ENCODE data around the gene LZTFL1.

LZTFL1 gene

GRCh38 chr3:45841757-45842491 is at the start of gene LZTFL1:
LZTFL1 (minus strand) TSS chr3:45842119; CDS start chr3:45841991, 128 bp downstream.
- DNase-seq: peak; percentile 96 to 97

DNA sequence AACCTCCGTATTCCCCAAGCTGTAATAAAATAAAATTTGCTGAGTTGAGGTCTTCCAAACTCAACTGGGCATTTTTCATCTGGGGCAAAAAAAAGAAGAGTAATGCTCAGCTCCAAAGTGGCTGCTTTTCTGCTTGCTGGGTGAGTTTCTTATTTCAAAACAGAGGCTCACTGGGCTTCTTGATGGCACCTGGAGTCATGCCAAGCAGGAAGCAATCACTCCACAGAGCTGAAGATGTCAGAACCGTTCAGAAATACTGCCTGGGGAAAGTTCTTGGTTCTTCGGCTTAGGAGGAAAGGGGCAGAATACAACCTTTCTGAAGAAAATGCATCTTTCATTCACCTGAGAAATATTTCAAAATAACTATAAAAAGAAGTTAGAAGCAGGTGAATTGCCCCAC is 48.5 kb upstream of the LZTFL1 start:
- peak; percentile 4 to 19 for DNase-seq

GRCh38 chr3:45889337-45889736 is 47.4 kb upstream of the LZTFL1 start:
- no peak for DNase-seq

DNA sequence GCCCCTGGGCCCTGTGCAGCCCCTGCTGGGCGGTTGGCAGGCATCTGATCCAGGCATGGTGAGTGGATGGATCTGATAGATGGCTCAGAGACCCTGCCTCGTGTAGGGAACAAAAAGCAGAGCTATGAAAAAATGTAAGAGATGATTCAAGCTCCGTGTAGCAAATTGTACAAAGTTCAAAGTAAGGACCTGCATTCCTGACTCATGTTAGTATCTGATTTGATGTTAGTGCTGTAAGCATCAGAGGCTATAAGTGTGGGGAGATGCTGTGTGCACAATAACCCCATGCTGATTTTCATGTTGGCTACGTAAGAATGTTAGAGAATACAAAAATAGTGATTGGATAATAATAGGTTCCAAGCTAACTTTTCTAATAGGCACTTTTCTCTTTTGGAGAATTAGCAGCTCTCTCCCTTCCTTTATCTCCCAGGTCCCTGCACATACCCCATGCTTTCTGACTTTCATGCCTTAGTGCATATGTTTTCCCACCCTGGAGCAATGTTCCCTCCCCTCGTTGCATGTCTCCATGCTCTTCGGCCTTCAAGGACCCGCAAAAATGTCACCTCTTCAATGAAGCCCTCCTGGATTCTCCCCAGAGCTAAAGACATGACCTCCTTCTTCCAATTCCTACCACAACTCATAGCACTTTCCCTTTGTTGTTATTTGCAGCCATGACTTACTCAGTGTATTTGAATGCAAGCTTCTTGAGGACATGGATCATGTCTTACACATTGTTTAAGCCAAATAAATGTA is 46.0 kb upstream of the LZTFL1 start:
- no peak for DNase-seq

- no peak for DNase-seq
Measured at GRCh38 chr3:45887285-45887684, 45.4 kb upstream of the LZTFL1 start.

- no peak for DNase-seq
Measured at GRCh38 chr3:45885979-45886705, 44.2 kb upstream of the LZTFL1 start, which contains the start of gene CCR9. CCR9 (plus strand) TSS chr3:45886543; CDS start chr3:45894934, 8,391 bp downstream.

DNA sequence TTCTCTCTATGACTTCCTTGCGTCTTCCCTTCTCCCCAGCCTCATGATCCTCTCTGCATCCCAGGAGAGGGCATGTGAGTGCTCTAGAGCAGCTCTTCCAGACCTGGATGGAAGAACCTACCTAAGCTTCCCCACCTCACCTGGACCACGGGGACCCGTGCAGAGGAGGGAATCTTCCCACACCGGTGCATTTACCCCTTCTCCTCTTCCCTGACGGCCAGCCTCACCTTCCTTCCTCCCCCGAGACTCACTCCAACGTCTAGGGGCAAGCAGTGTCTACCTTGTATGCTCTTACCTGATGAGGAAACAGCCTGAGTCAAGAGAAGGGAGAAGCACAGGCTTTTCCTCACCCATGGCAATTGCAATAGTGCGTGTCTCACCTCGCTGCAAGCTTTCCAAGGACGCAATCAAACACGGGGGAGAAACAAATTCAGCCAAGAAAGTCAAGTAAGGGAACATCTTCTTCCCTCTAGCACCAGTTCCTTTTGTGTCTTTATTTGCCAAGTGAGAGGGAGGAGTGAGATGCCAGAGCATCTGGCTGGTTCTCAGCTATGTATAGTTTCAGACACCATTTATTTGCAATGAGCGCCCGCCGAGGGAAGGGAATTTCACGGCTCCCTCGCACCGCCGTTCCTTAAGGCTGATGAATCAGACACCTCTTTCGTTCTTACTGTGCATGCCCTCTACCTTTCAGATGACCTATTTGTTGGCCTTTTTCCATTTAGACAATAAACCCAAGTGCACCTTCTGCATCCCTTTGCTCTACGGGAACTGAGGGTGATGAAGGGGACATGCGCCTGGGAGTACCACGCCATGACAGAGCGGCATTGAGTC is 42.7 kb upstream of the LZTFL1 start:
- DNase-seq: no peak

DNA sequence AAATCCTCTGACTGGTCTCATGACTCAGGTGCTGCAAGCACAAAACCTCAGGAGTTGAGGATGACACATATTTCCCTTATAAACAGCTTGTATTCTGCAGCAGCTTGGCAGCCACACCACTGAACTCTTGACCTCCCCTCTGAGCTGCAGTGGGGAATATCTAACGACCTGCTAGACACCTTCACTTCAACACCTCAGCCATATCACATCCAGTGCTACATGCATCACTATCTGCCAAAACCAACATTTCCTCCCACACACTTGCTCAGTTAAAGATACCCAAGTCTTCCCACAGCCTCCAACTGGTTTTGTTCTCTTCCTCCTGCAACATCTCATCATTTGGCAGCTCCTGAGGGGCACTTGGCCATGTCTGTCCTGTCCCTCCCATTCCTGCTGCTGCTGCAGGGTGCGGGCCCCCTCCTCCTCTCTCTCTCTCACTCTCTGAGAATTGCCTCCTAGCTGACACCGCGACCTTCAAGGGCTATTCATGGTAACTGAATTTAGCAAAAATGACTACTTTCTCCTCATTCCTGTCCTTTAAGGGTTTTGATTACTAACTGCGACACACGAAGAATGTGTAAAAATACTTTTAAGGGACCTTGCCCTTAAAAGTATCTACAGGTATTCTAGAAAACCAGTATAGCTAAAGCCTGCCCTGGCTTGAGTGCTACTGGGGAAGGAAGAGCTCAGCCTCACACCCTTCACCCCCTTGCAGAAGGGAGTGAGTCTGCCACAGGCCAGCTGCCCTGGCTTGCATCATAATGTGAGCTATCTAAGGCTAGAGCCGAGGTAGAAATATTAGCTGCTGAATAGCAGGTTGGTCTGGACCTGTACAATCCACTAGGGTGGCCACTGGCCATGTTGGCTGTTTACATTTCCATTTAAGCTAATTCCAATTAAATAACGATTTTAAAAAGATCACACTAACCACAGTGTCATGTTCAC is 39.4 kb upstream of the LZTFL1 start:
- no peak for DNase-seq

DNA sequence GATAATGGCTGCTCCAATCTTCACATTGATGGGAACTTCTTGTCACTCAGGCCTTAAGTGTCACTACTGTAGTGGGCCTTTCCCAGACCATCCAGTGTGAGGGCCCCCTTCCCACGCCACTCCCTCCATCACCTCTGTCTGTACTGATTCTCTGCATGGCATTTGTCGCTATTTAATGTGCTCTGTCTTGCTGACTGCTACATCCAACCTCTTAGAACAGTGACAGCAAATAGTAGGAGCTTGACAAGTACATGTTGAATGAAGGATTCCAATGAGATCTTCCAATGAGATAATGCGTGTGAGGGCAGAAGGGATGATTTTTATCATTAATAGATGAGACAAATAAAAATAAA is 38.8 kb upstream of the LZTFL1 start:
- DNase-seq: no peak

DNA sequence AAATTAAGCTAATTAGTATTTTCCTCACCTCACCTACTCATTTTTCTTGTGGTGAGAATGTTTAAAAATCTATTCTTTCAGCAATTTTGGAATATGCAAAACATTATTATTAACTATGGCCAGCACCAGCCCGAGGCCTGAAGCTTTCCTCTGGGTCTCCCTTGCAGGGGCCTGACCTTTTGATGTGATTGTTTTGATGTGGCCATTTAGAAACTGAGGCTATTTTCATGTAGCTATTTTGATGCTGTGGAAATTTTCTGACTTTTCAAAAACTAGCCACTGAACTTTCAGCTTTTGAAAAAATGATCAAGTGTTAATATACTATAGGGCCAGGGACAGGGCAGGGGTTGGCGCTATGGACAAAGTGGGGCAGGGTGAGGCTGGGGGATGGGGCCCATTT is 36.2 kb upstream of the LZTFL1 start:
- DNase-seq: no peak

DNA sequence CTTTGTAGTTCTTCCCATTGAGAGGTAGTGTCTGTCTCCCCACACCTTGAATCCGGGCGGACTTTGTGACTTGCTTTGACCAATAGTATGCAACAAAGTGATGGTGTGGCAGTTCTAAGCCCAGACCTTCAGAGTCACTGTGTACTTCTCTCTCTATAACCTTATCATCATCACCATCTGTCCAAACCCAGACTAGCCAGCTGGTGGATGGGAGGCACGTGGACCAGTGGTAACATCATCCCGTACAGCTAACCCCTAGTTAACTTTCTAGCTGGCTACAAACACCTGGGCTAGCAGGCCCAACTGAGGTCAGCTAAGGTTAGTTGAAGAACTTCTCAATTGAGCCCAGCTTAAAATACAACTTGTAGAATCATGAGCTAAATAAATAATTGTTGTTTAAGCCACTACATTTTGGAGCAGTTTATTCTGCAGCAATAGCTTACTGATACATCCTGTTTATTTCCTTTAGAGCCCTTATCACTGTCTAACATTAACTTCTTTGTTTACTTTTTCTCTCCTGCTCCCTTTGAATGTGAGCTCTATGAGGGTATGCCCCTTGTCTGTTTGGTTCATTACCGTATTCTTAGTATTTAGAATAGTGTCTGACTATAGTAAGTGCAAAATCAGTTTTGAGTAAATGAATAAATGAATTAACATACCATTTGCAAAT is 32.9 kb upstream of the LZTFL1 start:
- no peak for DNase-seq

GRCh38 chr3:45873638-45874037 is 31.7 kb upstream of the LZTFL1 start:
- DNase-seq: no peak

GRCh38 chr3:45873036-45873435 is 31.1 kb upstream of the LZTFL1 start:
- DNase-seq: no peak

DNA sequence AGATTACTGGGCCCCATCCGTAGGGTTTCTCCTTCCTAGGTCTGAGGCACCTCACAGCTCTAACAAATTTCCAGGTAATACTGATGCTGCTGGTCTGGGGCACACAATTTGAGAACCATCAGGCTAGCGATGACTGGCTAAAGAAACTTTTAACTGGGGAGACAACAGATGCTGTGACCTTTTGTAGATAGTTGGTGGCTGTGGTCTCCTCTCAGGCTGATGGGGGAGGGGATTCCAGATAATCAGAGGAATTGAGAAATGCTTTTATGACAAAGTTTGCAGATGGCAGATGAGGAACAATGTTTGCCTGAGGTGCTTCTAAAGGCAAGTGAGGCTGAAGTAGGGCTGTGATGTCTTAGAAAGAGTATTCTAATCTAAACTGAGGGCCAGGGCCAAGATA is 30.6 kb upstream of the LZTFL1 start:
- DNase-seq: no peak

DNA sequence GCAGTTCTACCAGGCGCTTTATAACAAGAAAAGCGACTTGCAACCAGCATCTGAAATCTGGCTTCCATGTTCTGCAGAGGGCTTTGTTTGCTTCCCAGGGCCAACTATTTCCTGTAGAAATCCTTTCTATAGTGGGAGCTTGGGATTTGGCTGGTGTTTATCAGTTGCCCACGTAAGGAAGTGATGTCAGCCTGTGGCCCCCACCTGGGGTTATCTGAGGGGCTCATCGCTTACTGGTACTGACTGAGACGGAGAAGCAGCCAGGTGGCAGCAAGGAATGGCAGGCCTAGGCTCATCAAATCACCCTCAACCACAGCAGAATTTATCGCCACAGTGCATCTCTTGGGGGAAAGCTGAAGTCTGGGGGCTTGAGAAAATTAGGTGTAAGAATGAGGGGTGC is 29.9 kb upstream of the LZTFL1 start:
- no peak for DNase-seq

GRCh38 chr3:45870099-45870498 is 28.2 kb upstream of the LZTFL1 start:
- no peak for DNase-seq

- no peak for DNase-seq
Measured at GRCh38 chr3:45869638-45870037, 27.7 kb upstream of the LZTFL1 start.

DNA sequence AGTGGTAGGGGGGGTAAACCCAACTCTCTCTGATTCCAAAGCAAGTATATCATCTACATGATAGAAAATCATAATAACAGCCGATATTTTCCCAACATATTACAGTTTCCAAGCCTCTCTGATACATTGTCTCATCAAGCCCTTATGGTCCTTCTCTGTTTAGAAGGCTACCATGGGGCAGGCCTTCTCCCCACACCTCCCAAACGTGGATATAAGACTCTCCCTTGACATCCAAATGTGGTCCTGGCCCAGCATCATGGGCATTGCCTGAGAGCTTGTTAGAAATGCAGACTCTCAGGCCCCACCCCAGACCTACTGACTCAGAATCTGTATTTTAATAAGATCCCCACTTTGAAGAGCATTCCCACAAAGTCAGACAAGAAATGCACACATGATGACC is 26.7 kb upstream of the LZTFL1 start:
- no peak for DNase-seq

DNA sequence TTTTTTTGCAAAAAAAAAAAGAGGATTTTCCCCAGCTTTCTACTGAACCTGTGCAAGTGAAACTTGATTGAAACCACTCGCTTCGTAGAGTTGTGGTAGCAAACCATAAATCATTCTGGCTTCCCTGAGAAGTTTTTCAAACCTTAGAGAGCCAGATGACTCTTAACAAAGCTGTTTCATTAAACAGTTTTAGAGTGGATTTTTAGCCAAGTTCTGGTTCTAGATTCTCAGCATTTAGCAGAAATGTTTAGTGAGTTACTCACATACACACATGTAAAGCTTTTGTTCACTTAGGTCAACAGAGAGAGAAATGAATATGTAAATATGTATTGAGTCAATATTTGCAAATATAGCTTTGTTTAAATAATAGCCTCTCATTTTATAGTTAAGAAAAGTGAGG is 26.3 kb upstream of the LZTFL1 start:
- DNase-seq: no peak

DNA sequence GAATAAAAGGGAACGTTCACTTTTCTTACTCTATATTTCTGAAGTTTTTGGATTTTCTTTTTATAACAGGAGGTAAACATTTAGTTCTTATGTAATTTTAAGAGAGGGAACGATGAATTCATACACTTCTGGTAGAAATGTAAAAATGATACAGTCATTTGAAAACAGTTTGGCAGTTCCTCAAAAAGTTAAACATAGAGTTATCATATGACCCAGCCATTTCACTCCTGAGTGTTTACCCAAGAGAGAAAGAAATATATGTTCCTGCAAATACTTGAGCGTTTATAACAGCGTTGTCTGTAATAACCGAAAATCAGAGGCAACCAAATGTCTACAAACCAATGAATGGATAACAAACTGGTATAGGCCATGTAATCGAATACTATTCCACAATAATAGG is 23.6 kb upstream of the LZTFL1 start:
- DNase-seq: no peak
